DND-41 (cell line): ENCODE data around the gene ASIP.
A peak's percentile ranks its signal among the peaks of the same experiment; 100 is the strongest.

Experiments
- ATAC-seq: fragments of 200-7000 bp; cut with Tn5 transposase; 3 replicates; pipeline ENCODE4 v1.9.1; 2021; ENCODE audit warnings: low read depth; ENCODE audit not compliant: insufficient read depth
- DNase-seq: peaks from one replicate; pipeline ENCODE4 v3.0.0-alpha.2; 2020
- H2AFZ ChIP-seq: 2 replicates; pipeline ENCODE4 v1.6.0; 2012; ENCODE audit warnings: low read depth, low read length
- H3K27ac ChIP-seq: 2 replicates; pipeline ENCODE4 v1.5.1; 2012; ENCODE audit warnings: low read length, inconsistent platforms
- H3K27me3 ChIP-seq: fragments of 200-600 bp; sonication (generic); 2 replicates; pipeline ENCODE4 v1.6.0; 2012; ENCODE audit warnings: low read length, mild to moderate bottlenecking, inconsistent platforms; ENCODE audit not compliant: insufficient read depth, poor library complexity
- H3K36me3 ChIP-seq: 2 replicates; pipeline ENCODE4 v1.5.1; 2012; ENCODE audit warnings: low read length, inconsistent platforms; ENCODE audit not compliant: insufficient read depth
- H3K4me1 ChIP-seq: 2 replicates; pipeline ENCODE4 v1.5.1; 2012; ENCODE audit warnings: mild to moderate bottlenecking, low read length; ENCODE audit not compliant: insufficient read depth
- H3K4me2 ChIP-seq: 2 replicates; pipeline ENCODE4 v1.6.0; 2012; ENCODE audit warnings: mild to moderate bottlenecking, moderate library complexity, low read length, inconsistent platforms; ENCODE audit not compliant: insufficient read depth
- H3K4me3 ChIP-seq, 2 experiments: fragments of 200-600 bp in 1 of 2; shearing (Covaris generic) in 1 of 2; 2 replicates each; pipeline ENCODE4 v1.5.1; 2012 to 2016; ENCODE audit warnings: inconsistent platforms in 2 of 2, low read length in 2 of 2, mild to moderate bottlenecking in 2 of 2, low read depth in 1 of 2, moderate library complexity in 1 of 2
- H3K79me2 ChIP-seq: 2 replicates; pipeline ENCODE4 v1.6.0; 2012; ENCODE audit warnings: low read length, inconsistent platforms; ENCODE audit not compliant: insufficient read depth
- H3K9ac ChIP-seq: 2 replicates; pipeline ENCODE4 v1.6.0; 2012; ENCODE audit warnings: low read depth, mild to moderate bottlenecking, inconsistent platforms, low read length, moderate library complexity
- H3K9me3 ChIP-seq: 2 replicates; pipeline ENCODE4 v1.5.1; 2012; ENCODE audit warnings: low read length, moderate library complexity, mild to moderate bottlenecking, inconsistent platforms; ENCODE audit not compliant: insufficient read depth, severe bottlenecking
- H4K20me1 ChIP-seq: 2 replicates; pipeline ENCODE4 v1.6.0; 2012; ENCODE audit warnings: low read length; ENCODE audit not compliant: insufficient read depth
- CTCF ChIP-seq: IDR thresholded peaks from 2 replicates; pipeline ENCODE4 v1.5.1; 2012; ENCODE audit warnings: borderline replicate concordance, low read length, moderate library complexity, mild to moderate bottlenecking; ENCODE audit not compliant: poor library complexity, severe bottlenecking; ENCODE audit errors: extremely low read depth
- EZH2 ChIP-seq: IDR thresholded peaks from 3 replicates; pipeline ENCODE4 v1.6.1; 2012; ENCODE audit warnings: borderline replicate concordance, low read depth, mild to moderate bottlenecking, moderate library complexity, low read length, inconsistent platforms; ENCODE audit not compliant: severe bottlenecking

ASIP gene

GRCh38 chr20:34301587-34302311 lies 60.5 kb downstream of the ASIP start:
- TF ChIP-seq EZH2: no peak
- no peak for ATAC-seq
- Histone ChIP-seq H3K4me1 (peaks cover 29% of the 10 kb centered on the region), H3K9me3 (no peaks in the 10 kb centered on the region), H3K9ac (peak overlapping the region; percentile 90), H3K27ac (peak overlapping the region; percentile 89), H3K36me3 (peaks cover 24% of the 10 kb centered on the region; the same call in 1 of the 2 replicates), H3K4me3 (peak overlapping the region; percentile 84 to 94; a peak in 3 of 4 replicates), H2AFZ (no peak overlapping the region), H3K27me3 (no peaks in the 10 kb centered on the region), H3K79me2 (peaks cover 55% of the 10 kb centered on the region), H4K20me1 (peaks cover 23% of the 10 kb centered on the region; the same call in 1 of the 2 replicates), H3K4me2 (peak overlapping the region; percentile 73)
- no peak for DNase-seq

GRCh38 chr20:34302312-34302722 lies 61.1 kb downstream of the ASIP start:
- Histone ChIP-seq H3K27ac (peak overlapping the region; percentile 89), H3K9ac (peak overlapping the region; percentile 90), H4K20me1 (peaks cover 20% of the 10 kb centered on the region; the same call in 1 of the 2 replicates), H3K36me3 (peaks cover 24% of the 10 kb centered on the region; the same call in 1 of the 2 replicates), H3K4me1 (peaks cover 29% of the 10 kb centered on the region), H3K79me2 (peaks cover 49% of the 10 kb centered on the region), H3K4me3 (peak overlapping the region; percentile 84 to 94), H3K9me3 (no peaks in the 10 kb centered on the region), H2AFZ (peak overlapping the region; percentile 94), H3K27me3 (no peaks in the 10 kb centered on the region), H3K4me2 (peak overlapping the region; percentile 73)
- DNase-seq (no peak), ATAC-seq (no peak)
- TF ChIP-seq EZH2 (no peak), CTCF (peak; percentile 50)

GRCh38 chr20:34302723-34303533 lies 61.7 kb downstream of the ASIP start, which contains the start of gene AHCY:
TSS of gene AHCY (minus strand) at chr20:34303355. CDS start at chr20:34303270, 85 bp downstream.
- DNase-seq (peak; percentile 98), ATAC-seq (peak; percentile 94)
- peak within 1 kb of the TSS; percentile 90 for H3K9ac ChIP-seq
- H3K4me2 ChIP-seq: peak within 1 kb of the TSS; percentile 73
- no peaks in the 10 kb centered on the region for H3K27me3 ChIP-seq
- TF ChIP-seq EZH2 (no peak), CTCF (no peak)
- H2AFZ ChIP-seq: peak within 1 kb of the TSS; percentile 94
- no peaks in the 10 kb centered on the region for H3K9me3 ChIP-seq
- peaks cover 45% of the 10 kb centered on the region for H3K79me2 ChIP-seq
- H4K20me1 ChIP-seq: peaks cover 20% of the 10 kb centered on the region; the same call in 1 of the 2 replicates
- H3K27ac ChIP-seq: peak within 1 kb of the TSS; percentile 89
- H3K36me3 ChIP-seq: peaks cover 24% of the 10 kb centered on the region; the same call in 1 of the 2 replicates
- H3K4me3 ChIP-seq: peak within 1 kb of the TSS; percentile 84 to 94
- peaks cover 29% of the 10 kb centered on the region for H3K4me1 ChIP-seq
